GM12801 (cell line): Measurements from ENCODE around the gene ECE1.

Source experiments
- CTCF ChIP-seq: IDR thresholded peaks from one replicate; pipeline ENCODE4 v1.5.1; 2011; ENCODE audit warnings: control low read depth; ENCODE audit not compliant: insufficient read length; ENCODE audit errors: extremely low read depth

Gene ECE1

GRCh38 chr1:21289700-21290545 lies at the start of gene ECE1:
ECE1 (minus strand) TSS chr1:21290463; CDS start chr1:21290414, 49 bp downstream.
- TF ChIP-seq CTCF, result no peak

- TF ChIP-seq CTCF, result no peak
Observed at GRCh38 chr1:21339356-21340229, 49.3 kb upstream of the ECE1 start.

- TF ChIP-seq CTCF, result no peak
Observed at GRCh38 chr1:21338573-21339355, 48.5 kb upstream of the ECE1 start.

GRCh38 chr1:21337928-21338572 lies 47.8 kb upstream of the ECE1 start:
- TF ChIP-seq CTCF, result no peak

GRCh38 chr1:21337454-21337927 lies 47.2 kb upstream of the ECE1 start:
- no peak for TF ChIP-seq CTCF

GRCh38 chr1:21337010-21337437 lies 46.8 kb upstream of the ECE1 start:
- no peak for TF ChIP-seq CTCF
